GM12878 (cell line): Measurements from ENCODE around the gene SCGN. TPM values are rescaled to one million over a fixed set of nuclear protein-coding genes. Genes with fewer than 3 reads are reported as not detected.

Experiments used
- ATAC-seq: fragments of 200-7000 bp; cut with Tn5 transposase; 3 replicates; pipeline ENCODE4 v1.9.1; 2020; ENCODE audit warnings: mild to moderate bottlenecking, moderate library complexity
- BruUV-seq: library from RNA; stranded (reverse); fragments of 400-500 nt; replicated peaks from 2 replicates; lab custom pipeline; 2021; lab: Mats Ljungman, UMichigan
- CTCF ChIA-PET: fragments of 300-600 bp; sonication (Branson Sonifier 250); formaldehyde crosslinking; extraction: SDS; loops from one replicate; lab custom pipeline; 2021; ENCODE audit warnings: inconsistent platforms; lab: Yijun Ruan, JAX
- POLR2A ChIA-PET: fragments of 350-600 bp; formaldehyde crosslinking; extraction: SDS; loops from one replicate; lab custom pipeline; 2021; ENCODE audit warnings: inconsistent platforms; lab: Charles Lee
- RAD21 ChIA-PET: fragments of 300-600 bp; sonication (Branson Sonifier 250); formaldehyde crosslinking; loops from one replicate; lab custom pipeline; 2023; ENCODE audit warnings: antibody characterized with exemption; ENCODE audit not compliant: unreplicated experiment; lab: Charles Lee
- SMC1A ChIA-PET: fragments of 300-600 bp; sonication (Branson Sonifier 250); formaldehyde crosslinking; loops from one replicate; lab custom pipeline; 2023; ENCODE audit not compliant: unreplicated experiment, uncharacterized antibody; lab: Charles Lee
- DNase-seq: peaks from one replicate; pipeline ENCODE4 v3.0.0-alpha.2; 2011; ENCODE audit warnings: low read depth, low spot score
- FAIRE-seq: peaks from 3 replicates; lab custom pipeline; 2011; peaks lifted over from hg19 to GRCh38; lab: Jason Lieb, UNC
- H2AFZ ChIP-seq: 2 replicates; pipeline ENCODE4 v1.6.0; 2011; ENCODE audit warnings: low read depth, low read length, control low read depth; ENCODE audit not compliant: control insufficient read depth
- H3K27ac ChIP-seq: 2 replicates; pipeline ENCODE4 v1.5.1; 2011; ENCODE audit warnings: control low read depth; ENCODE audit not compliant: control insufficient read depth, insufficient read depth
- H3K27me3 ChIP-seq, 2 experiments: replicated peaks in 1 of 2; 2 replicates each; pipeline versions ENCODE4 v1.6.0 to v1.6.1; 2011; ENCODE audit warnings: low read length in 1 of 2; ENCODE audit not compliant: control insufficient read depth in 2 of 2, insufficient read depth in 2 of 2
- H3K36me3 ChIP-seq, 2 experiments: 2 replicates each; pipeline ENCODE4 v1.5.1; 2011; ENCODE audit warnings: low read length in 1 of 2; ENCODE audit not compliant: control insufficient read depth in 2 of 2, insufficient read depth in 2 of 2
- H3K4me1 ChIP-seq: 2 replicates; pipeline ENCODE4 v1.6.1; 2011; ENCODE audit warnings: mild to moderate bottlenecking, low read length, moderate library complexity, mixed read lengths; ENCODE audit not compliant: control insufficient read depth, insufficient read depth
- H3K4me2 ChIP-seq: 2 replicates; pipeline ENCODE4 v1.6.0; 2011; ENCODE audit warnings: control low read depth; ENCODE audit not compliant: control insufficient read depth, insufficient read depth
- H3K4me3 ChIP-seq: fragments of 200-600 bp; sonication (generic); 2 replicates; pipeline ENCODE4 v1.5.1; 2016
- H3K79me2 ChIP-seq: 2 replicates; pipeline ENCODE4 v1.6.0; 2011; ENCODE audit warnings: low read length; ENCODE audit not compliant: control insufficient read depth, insufficient read depth
- H3K9ac ChIP-seq: 2 replicates; pipeline ENCODE4 v1.8.0; 2011; ENCODE audit warnings: low read length, control low read depth, mixed read lengths; ENCODE audit not compliant: control insufficient read depth, insufficient read depth
- H3K9me3 ChIP-seq: replicated peaks from 3 replicates; pipeline ENCODE4 v1.5.1; 2011; ENCODE audit warnings: mild to moderate bottlenecking, low read length; ENCODE audit not compliant: control insufficient read depth, insufficient read depth
- H4K20me1 ChIP-seq: 2 replicates; pipeline ENCODE4 v1.6.0; 2011; ENCODE audit not compliant: control insufficient read depth, insufficient read depth
- ATF7 ChIP-seq: fragments of 450-650 bp; IDR thresholded peaks from 2 replicates; pipeline ENCODE4 v1.6.1; 2016; ENCODE audit warnings: low read depth, mild to moderate bottlenecking
- BMI1 ChIP-seq: fragments of 450-650 bp; IDR thresholded peaks from 2 replicates; pipeline ENCODE4 v1.6.1; 2016; ENCODE audit warnings: mild to moderate bottlenecking, moderate library complexity, borderline replicate concordance
- FOXK2 ChIP-seq: fragments of 450-650 bp; IDR thresholded peaks from 2 replicates; pipeline ENCODE4 v1.6.1; 2017; ENCODE audit warnings: mild to moderate bottlenecking, moderate library complexity
- IKZF1 ChIP-seq: fragments of 450-650 bp; conservative IDR thresholded peaks from 2 replicates; pipeline ENCODE4 v1.6.1; 2017; ENCODE audit warnings: antibody characterized with exemption, mild to moderate bottlenecking
- NRF1 ChIP-seq: conservative IDR thresholded peaks from 2 replicates; pipeline ENCODE4 v1.6.1; 2011; ENCODE audit warnings: mild to moderate bottlenecking, low read depth, low read length, improper control_type of control experiment
- SKIL ChIP-seq: fragments of 450-650 bp; IDR thresholded peaks from 2 replicates; pipeline ENCODE4 v1.6.1; 2017; ENCODE audit warnings: mild to moderate bottlenecking, low read depth, inconsistent platforms; ENCODE audit not compliant: poor library complexity, severe bottlenecking
- SMAD1 ChIP-seq: fragments of 450-650 bp; IDR thresholded peaks from 2 replicates; pipeline ENCODE4 v1.6.1; 2018; ENCODE audit warnings: mild to moderate bottlenecking, low read depth; ENCODE audit not compliant: partially characterized antibody
- ZBTB4 ChIP-seq: fragments of 450-650 bp; formaldehyde crosslinking; IDR thresholded peaks from 2 replicates; pipeline ENCODE4 v1.4.0; 2022; ENCODE audit warnings: mild to moderate bottlenecking, moderate library complexity
- WGBS: methylation state at CpG from one replicate; pipeline ENCODE4 v1.1.6; 2016; ENCODE audit warnings: low lambda C conversion rate; ENCODE audit not compliant: insufficient replicate concordance, insufficient coverage; ENCODE audit errors: missing lambda C conversion rate; 5-methylcytosine and 5-hydroxymethylcytosine counted together
- in situ Hi-C: fragments of 300-500 bp; cut with MboI; formaldehyde crosslinking; loops from 9 replicates; pipeline ENCODE4 v1.14.3; 2018; ENCODE audit warnings: mixed read lengths
- intact Hi-C: fragments of 100-400 bp; cut with micrococcal nuclease; formaldehyde crosslinking; loops from one replicate; pipeline ENCODE4 v1.14.2; 2022; ENCODE audit not compliant: unreplicated experiment
- polyA plus RNA-seq, 11 experiments: library from polyadenylated mRNA; depleted of rRNA in 4 of 11; unstranded in 6 of 11; stranded (reverse) in 5 of 11; fragments of >200 nt; fragmentation: Nextera tagmentation in 4 of 11; fragmentation: Illumina TruSeq in 1 of 11; extraction: Ambion mirVana in 4 of 11; extraction: Trizol in 1 of 11; gene quantifications; 1 replicate in 1 of 11; 2 replicates in 10 of 11; pipeline versions ENCODE4 v1.2.1 to v1.2.3, GENCODE V29; 2011 to 2016; ENCODE audit warnings: inconsistent platforms in 2 of 11, missing spikeins in 2 of 11, low read depth in 1 of 11
- total RNA-seq, 4 experiments: library from RNA; depleted of rRNA in 3 of 4; stranded (reverse); fragments of >200 nt in 3 of 4; fragmentation: Illumina TruSeq in 1 of 4; extraction: Trizol in 1 of 4; gene quantifications; 2 replicates each; pipeline versions ENCODE4 v1.2.1 to v1.2.3, GENCODE V29; 2013 to 2021

SCGN gene
- total and polyA plus RNA-seq, 10 of the 15 experiments (the other 5 are each of a cell fraction or from before 2014, with no cell fraction given): not detected

GRCh38 chr6:25743868-25744267 lies 91.9 kb downstream of the SCGN start:
- in situ Hi-C loops: no loop called here
- Histone ChIP-seq H4K20me1 (no peaks in the 10 kb centered on the region), H3K4me2 (no peak overlapping the region), H3K27me3 (no peaks in the 10 kb centered on the region), H3K27ac (no peak overlapping the region), H3K9me3 (no peaks in the 10 kb centered on the region), H3K79me2 (no peaks in the 10 kb centered on the region), H3K9ac (no peak overlapping the region), H3K4me3 (no peak overlapping the region), H3K36me3 (no peaks in the 10 kb centered on the region), H2AFZ (no peak overlapping the region), H3K4me1 (no peaks in the 10 kb centered on the region)
- ChIA-PET POLR2A (no interaction called here), RAD21 (no interaction called here), CTCF (interaction anchor here (0.7 to 2.0 kb wide), 2 partner anchors 25 to 102 kb away, joined by 3 to 11 read pairs; no protein-coding TSS in a partner anchor), SMC1A (interaction anchor here (1.5 kb wide), 2 partner anchors 8 to 10 kb away, joined by 3 read pairs; no protein-coding TSS in a partner anchor)
- BruUV-seq: no TSS peak
- no peak for FAIRE-seq
- TF ChIP-seq SKIL: no peak
- no peak for TF ChIP-seq SMAD1
- no peak for DNase-seq
- intact Hi-C loops: no loop called here
- peak; percentile 50 for ATAC-seq

- BruUV-seq: no TSS peak
Observed at GRCh38 chr6:25745836-25746235, 93.8 kb downstream of the SCGN start.

More at GRCh38 chr6:25745836-25746235, 93.8 kb downstream of the SCGN start:
- RAD21 ChIA-PET: no interaction called here
- no peaks in the 10 kb centered on the region for H3K4me1 ChIP-seq
- DNase-seq (no peak), ATAC-seq (no peak), FAIRE-seq (no peak)
- no peak overlapping the region for H3K4me2 ChIP-seq
- no peak overlapping the region for H2AFZ ChIP-seq
- SMC1A ChIA-PET: no interaction called here
- no peak overlapping the region for H3K27ac ChIP-seq
- no peaks in the 10 kb centered on the region for H3K36me3 ChIP-seq
- no peak overlapping the region for H3K9ac ChIP-seq
- WGBS: 51% methylated on average over 4 of the region's 4 CpGs
- no peaks in the 10 kb centered on the region for H3K79me2 ChIP-seq
- H4K20me1 ChIP-seq: no peaks in the 10 kb centered on the region
- in situ Hi-C loops: no loop called here
- TF ChIP-seq NRF1: no peak
- no peak for TF ChIP-seq IKZF1
- no peak for TF ChIP-seq ATF7
- no peak for TF ChIP-seq FOXK2
- TF ChIP-seq ZBTB4: no peak
- TF ChIP-seq BMI1: no peak
- no peaks in the 10 kb centered on the region for H3K9me3 ChIP-seq
- intact Hi-C loops: no loop called here
- H3K27me3 ChIP-seq: no peaks in the 10 kb centered on the region
- CTCF ChIA-PET: interaction anchor here (1.6 kb wide), 1 partner anchor 28 kb away, joined by 4 read pairs; no protein-coding TSS in a partner anchor
- POLR2A ChIA-PET: no interaction called here
- H3K4me3 ChIP-seq: no peak overlapping the region
